Esophagus (tissue), 2 donors: ENCODE results near the gene FAM200A. TPM values are rescaled to one million over a fixed set of nuclear protein-coding genes. Genes with fewer than 3 reads are reported as not detected.
"Not testable (repeated sequence)": the region's sequence is repeated elsewhere in the genome, so short reads cannot be mapped to it uniquely, and the experiment has no call there.

Experiments used
- H3K27ac ChIP-seq, 2 donors: one replicate each; pipeline ENCODE4 v1.5.1; 2013; ENCODE audit warnings: low read depth in 2 of 2, mild to moderate bottlenecking in 2 of 2, inconsistent platforms in 1 of 2, low read length in 1 of 2, moderate library complexity in 1 of 2
- H3K27me3 ChIP-seq, 2 donors: one replicate each; pipeline ENCODE4 v1.6.1; 2013; ENCODE audit warnings: low read length in 2 of 2, control low read depth in 1 of 2, mild to moderate bottlenecking in 1 of 2; ENCODE audit not compliant: insufficient read depth in 2 of 2, control insufficient read depth in 1 of 2
- H3K36me3 ChIP-seq, 2 donors: one replicate each; pipeline ENCODE4 v1.6.1; 2013; ENCODE audit warnings: low read length in 1 of 2; ENCODE audit not compliant: control insufficient read depth in 2 of 2, insufficient read depth in 2 of 2
- H3K4me1 ChIP-seq, 2 donors: one replicate each; pipeline ENCODE4 v1.6.1; 2013; ENCODE audit warnings: low read length in 1 of 2; ENCODE audit not compliant: control insufficient read depth in 2 of 2, insufficient read depth in 2 of 2
- H3K4me3 ChIP-seq, 2 donors: one replicate each; pipeline ENCODE4 v1.5.1; 2013; ENCODE audit warnings: low read length in 2 of 2, mild to moderate bottlenecking in 2 of 2, low read depth in 1 of 2, moderate library complexity in 1 of 2
- H3K9me3 ChIP-seq, 2 donors: one replicate each; pipeline ENCODE4 v1.6.1; 2013; ENCODE audit warnings: mild to moderate bottlenecking in 2 of 2, low read depth in 1 of 2, low read length in 1 of 2, moderate library complexity in 1 of 2; ENCODE audit not compliant: control insufficient read depth in 2 of 2, insufficient read depth in 1 of 2
- WGBS, 2 donors: extraction: QIAGEN DNeasy Blood & Tissue Kit; methylation state at CpG; one replicate each; pipeline ENCODE4 v1.1.7; 2013; 5-methylcytosine and 5-hydroxymethylcytosine counted together
- polyA plus RNA-seq, 2 donors: library from polyadenylated mRNA; stranded (reverse); fragments of 200-250 nt; gene quantifications; one replicate each; pipeline ENCODE4 v1.2.3, GENCODE V29; 2013
- donor health status: healthy with polysubstance abuse.
- donor health status: Bipolar disorder and iron deficiency.

The FAM200A gene
- polyA plus RNA-seq, 2 donors, result 2.8 to 3.8 TPM

DNA sequence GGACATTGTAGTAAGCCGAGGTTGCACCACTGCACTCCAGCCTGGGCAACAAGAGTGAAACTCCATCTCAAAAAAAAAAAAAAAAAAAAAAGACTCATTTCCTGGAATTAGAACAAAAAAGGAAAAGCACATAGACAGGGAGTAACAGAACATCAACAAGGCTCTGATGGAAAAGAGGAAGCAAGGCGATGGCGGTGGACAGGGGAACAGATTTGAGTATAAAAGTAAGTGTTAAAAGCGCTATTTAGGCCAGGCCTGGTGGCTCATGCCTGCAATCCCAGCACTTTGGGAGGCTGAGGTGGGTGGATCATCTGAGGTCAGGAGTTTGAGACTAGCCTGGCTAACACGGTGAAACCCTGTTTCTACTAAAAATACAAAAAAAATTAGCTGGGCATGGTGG lies 6.6 kb downstream of the FAM200A start:
- H3K36me3 ChIP-seq, H3K4me1 ChIP-seq, H3K27me3 ChIP-seq, H3K4me3 ChIP-seq, H3K27ac ChIP-seq: not testable (repeated sequence)
- peaks cover 6 to 16% of the 10 kb centered on the region in 2 donors for H3K9me3 ChIP-seq
- WGBS, 2 donors, result 95 to 97% methylated on average over 5 of the region's 5 CpGs

DNA sequence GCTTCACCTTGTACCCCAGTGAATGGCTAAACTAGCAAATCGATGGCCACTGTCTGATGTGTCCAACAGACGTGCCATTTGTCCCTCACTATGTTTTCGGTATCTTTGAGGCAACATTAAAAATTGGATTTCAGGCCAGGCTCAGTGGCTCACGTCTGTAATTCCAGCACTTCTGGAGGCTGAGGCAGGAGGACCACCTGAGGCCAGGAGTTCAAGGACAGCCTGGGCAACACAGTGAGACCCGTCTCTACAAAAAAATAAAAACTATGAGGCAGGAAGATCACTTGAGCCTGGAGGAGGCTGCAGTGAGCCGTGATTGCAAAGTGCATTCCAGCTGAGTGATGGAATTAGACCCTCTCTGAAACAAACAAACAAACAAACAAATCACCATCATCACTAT lies 8.0 kb downstream of the FAM200A start:
- no peaks in the 10 kb centered on the region for H3K36me3 ChIP-seq
- H3K27ac ChIP-seq, result no peak overlapping the region
- no peaks in the 10 kb centered on the region for H3K27me3 ChIP-seq
- peaks cover 6 to 20% of the 10 kb centered on the region in 2 donors for H3K9me3 ChIP-seq
- H3K4me3 ChIP-seq, result no peak overlapping the region
- no peaks in the 10 kb centered on the region for H3K4me1 ChIP-seq
- whole genome bisulfite sequencing, 2 donors, result 91 to 95% methylated on average over 6 of the region's 6 CpGs

DNA sequence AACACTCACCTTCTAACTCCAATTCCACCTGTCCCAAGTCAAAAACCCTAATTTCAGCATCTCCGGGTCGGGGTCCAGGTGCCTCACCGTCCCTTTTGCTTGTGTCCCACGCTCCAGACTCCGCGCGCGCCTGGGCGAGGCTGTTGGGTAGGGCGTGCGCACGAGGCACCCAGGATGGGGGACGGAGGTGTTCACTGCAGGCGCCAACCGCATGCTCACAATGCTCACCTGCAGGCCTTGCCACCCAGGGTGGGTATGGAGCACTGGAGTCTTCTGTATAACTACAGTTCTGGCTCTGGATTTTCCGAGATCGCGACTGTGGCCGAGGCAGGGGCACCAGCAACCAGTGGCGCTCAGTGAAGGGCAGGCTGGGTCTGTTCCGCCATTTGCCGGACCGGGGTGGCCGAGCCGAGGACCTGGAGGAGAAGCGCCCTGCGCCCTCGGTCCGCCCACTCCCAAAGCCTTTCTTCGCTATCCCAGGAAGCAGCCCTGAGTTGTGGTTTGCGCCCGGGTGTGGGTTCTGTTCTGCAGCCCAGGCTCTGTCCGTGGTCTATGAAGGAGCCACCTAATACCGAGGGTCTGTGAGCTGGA lies 8.7 kb downstream of the FAM200A start:
- Histone ChIP-seq H3K27ac (no peak overlapping the region), H3K36me3 (no peaks in the 10 kb centered on the region), H3K9me3 (peaks cover 6 to 20% of the 10 kb centered on the region in 2 donors), H3K27me3 (no peaks in the 10 kb centered on the region), H3K4me3 (no peak overlapping the region), H3K4me1 (no peaks in the 10 kb centered on the region)
- WGBS, 2 donors, result 94 to 95% methylated on average over 33 to 34 of the region's 34 CpGs

DNA sequence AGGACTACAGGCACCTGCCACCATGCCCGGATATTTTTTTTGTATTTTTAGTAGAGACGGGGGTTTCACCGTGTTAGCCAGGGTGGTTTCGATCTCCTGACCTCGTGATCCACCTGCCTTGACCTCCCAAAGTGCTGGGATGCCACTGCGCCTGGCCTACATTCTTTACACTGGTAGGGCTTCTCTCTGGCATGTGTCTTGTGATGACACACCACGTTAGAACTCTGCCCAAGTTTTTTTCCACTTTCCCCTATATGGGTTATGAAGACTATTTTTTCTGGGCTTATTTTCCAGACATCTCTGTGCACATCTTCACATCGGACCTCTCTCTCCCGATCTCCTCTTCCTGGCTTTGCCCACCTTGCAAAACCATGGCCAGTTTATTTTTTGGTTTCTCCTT lies 10.7 kb downstream of the FAM200A start:
- WGBS, 2 donors, result 89 to 92% methylated on average over 9 of the region's 9 CpGs
- H3K36me3 ChIP-seq, result no peaks in the 10 kb centered on the region
- H3K9me3 ChIP-seq, result peaks cover 6 to 20% of the 10 kb centered on the region in 2 donors
- no peaks in the 10 kb centered on the region for H3K4me1 ChIP-seq
- no peak overlapping the region for H3K27ac ChIP-seq
- H3K4me3 ChIP-seq, result no peak overlapping the region
- no peaks in the 10 kb centered on the region for H3K27me3 ChIP-seq

DNA sequence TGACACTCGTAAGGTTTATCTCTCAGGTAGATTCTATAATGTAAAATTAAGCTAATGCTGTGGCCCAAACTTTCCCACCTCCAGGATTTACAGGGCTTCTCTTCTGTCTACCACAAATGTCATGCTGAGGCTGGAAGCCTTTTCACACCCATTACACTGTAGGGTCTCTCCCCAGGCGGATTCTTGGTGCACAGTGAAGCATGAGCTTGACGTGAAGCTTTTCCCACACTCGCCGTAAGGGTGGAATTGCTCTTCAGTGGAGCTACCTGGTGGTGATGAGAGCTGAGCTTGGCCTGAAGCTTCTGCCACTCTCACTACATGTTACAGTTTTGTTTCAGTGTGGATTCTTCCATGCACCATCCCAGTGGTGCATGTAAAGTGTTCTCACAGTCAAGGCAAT lies 11.4 kb downstream of the FAM200A start:
- Histone ChIP-seq H3K4me1 (no peaks in the 10 kb centered on the region), H3K27me3 (no peaks in the 10 kb centered on the region), H3K36me3 (no peaks in the 10 kb centered on the region), H3K4me3 (no peak overlapping the region), H3K9me3 (peaks cover 6 to 20% of the 10 kb centered on the region in 2 donors), H3K27ac (no peak overlapping the region)
- WGBS, 2 donors, result 91 to 93% methylated on average over 5 of the region's 5 CpGs

DNA sequence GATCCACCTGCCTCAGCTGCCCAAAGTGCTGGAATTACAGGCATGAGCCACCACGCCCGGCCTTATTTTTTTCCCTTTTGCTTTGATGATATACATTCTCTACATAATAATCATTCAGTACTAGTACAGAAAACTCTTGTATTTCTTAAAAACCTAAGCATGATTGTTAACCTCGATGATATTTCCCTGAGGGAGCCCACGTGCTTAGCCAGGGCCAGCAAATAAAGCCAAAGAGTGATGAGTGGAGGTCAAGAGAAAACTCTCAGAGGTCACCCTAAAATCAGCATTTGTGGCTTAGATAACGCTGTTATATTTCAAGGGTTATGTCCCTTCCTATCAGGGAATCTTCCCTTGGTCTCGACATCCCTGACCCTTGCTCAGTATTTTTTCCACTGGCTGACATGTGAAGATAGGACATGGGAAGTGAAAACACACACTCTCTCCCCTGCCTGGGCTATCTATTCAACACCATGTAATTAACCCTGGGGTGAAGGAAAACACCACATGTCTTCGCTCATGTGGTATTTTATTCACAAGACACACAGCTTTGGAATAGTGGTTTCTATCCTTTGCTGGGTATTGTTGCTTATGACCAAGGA lies 12.6 kb downstream of the FAM200A start:
- Histone ChIP-seq H3K27me3 (no peaks in the 10 kb centered on the region), H3K4me1 (no peaks in the 10 kb centered on the region), H3K4me3 (no peak overlapping the region), H3K36me3 (no peaks in the 10 kb centered on the region), H3K9me3 (peaks cover 6 to 23% of the 10 kb centered on the region in 2 donors), H3K27ac (no peak overlapping the region)
- 76 to 79% methylated on average over 7 of the region's 7 CpGs for WGBS, 2 donors

DNA sequence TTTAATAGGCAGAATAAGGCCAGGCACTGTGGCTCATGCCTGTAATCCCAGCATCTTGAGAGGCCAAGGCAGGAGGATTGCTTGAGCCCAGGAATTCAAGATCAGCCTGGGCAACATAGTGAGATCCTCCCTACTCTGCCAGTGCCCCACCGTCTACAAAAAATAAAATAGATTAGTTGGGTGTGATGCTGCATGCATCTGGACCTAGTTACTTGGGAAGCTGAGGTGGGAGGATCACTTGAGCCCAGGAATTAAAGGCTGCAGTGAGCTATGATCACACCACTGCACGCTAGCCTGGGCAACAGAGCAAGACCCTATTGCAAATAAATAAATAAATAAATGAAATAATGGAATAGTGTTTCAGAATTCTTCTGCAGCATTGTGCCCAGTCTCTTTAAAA lies 16.2 kb downstream of the FAM200A start:
- Histone ChIP-seq H3K36me3 (peaks cover 7 to 9% of the 10 kb centered on the region in 2 donors), H3K4me3 (no peak overlapping the region), H3K27me3 (no peaks in the 10 kb centered on the region), H3K4me1 (no peaks in the 10 kb centered on the region), H3K9me3 (peaks cover 7 to 24% of the 10 kb centered on the region in 2 donors), H3K27ac (no peak overlapping the region)
- WGBS, 2 donors, result 96 to 98% methylated on average over 2 of the region's 2 CpGs

DNA sequence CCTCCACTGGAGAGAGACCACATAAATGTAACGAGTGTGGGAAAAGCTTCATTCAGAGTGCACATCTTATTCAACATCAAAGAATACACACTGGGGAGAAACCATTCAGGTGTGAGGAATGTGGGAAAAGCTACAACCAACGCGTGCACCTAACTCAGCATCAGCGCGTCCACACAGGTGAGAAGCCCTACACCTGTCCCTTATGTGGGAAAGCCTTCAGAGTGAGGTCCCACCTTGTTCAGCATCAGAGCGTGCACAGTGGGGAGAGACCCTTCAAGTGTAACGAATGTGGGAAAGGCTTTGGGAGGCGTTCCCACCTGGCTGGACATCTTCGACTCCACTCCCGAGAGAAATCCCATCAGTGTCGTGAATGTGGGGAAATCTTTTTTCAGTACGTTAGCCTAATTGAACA lies 20.6 kb downstream of the FAM200A start:
- no peaks in the 10 kb centered on the region for H3K27me3 ChIP-seq
- 98 to 99% methylated on average over 12 of the region's 12 CpGs for WGBS, 2 donors
- H3K27ac ChIP-seq, result no peak overlapping the region
- H3K9me3 ChIP-seq, result peaks cover 5 to 27% of the 10 kb centered on the region in 2 donors
- no peak overlapping the region for H3K4me3 ChIP-seq
- no peaks in the 10 kb centered on the region for H3K4me1 ChIP-seq
- peaks cover 7 to 13% of the 10 kb centered on the region in 2 donors for H3K36me3 ChIP-seq

DNA sequence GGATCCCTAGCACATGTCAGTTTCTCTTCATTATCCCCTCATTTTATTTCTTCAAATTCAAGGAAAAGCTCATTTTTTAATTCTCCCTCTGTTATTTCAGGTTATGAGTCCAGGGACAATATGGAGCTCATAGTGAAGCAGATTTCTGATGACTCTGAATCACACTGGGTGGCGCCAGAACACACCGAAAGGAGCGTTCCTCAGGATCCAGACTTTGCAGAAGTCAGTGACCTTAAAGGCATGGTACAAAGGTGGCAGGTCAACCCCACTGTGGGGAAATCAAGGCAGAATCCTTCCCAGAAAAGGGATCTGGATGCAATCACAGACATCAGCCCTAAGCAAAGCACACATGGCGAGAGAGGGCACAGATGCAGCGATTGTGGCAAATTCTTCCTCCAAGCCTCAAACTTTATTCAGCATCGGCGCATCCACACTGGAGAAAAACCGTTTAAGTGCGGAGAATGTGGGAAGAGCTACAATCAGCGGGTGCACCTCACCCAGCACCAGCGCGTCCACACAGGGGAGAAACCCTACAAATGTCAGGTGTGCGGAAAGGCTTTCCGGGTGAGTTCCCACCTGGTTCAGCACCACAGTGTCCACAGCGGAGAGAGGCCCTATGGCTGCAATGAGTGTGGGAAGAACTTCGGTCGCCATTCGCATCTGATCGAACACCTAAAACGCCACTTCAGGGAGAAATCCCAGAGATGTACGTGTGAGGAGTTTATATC lies 26.0 kb downstream of the FAM200A start:
- 94 to 96% methylated on average over 21 of the region's 21 CpGs for WGBS, 2 donors
- Histone ChIP-seq H3K4me3 (no peak overlapping the region), H3K9me3 (peaks cover 0 to 12% of the 10 kb centered on the region in 2 donors), H3K27ac (no peak overlapping the region), H3K27me3 (no peaks in the 10 kb centered on the region), H3K36me3 (peaks cover 6 to 11% of the 10 kb centered on the region in 2 donors), H3K4me1 (no peaks in the 10 kb centered on the region)
